Measurements from ENCODE around the gene MAB21L2. TPM values are rescaled to one million over a fixed set of nuclear protein-coding genes. Genes with fewer than 3 reads are reported as not detected.

The MAB21L2 gene
- polyA plus RNA-seq, 1 donor from 2014 or later, result 1.6 TPM

GRCh38 chr4:150540959-150541360, 41.0 kb upstream of the MAB21L2 start:
- peaks cover 72% of the 10 kb centered on the region for H3K27me3 ChIP-seq (ENCODE audit: insufficient read depth, low read depth, low read length)
- H3K9me2 ChIP-seq (ENCODE audit: insufficient read depth, low read length), result no peaks in the 10 kb centered on the region

DNA sequence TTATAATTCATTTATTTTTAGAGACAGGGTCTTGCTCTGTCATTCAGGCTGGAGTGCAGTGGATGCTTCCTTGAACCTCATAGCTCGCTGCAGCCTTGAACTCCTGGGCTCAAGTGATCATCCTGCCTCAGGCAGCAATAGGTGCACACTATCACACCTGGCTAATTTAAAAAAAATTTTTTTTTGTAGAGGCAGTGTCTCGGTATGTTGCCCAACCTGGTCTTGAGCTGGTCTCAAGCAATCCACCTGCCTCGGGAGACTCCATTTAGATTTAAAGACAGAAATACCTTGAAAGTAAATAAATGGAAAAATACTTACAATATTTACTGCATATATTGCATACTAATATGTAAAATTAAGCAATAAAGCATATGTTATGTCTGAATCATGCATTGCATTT, 40.3 kb upstream of the MAB21L2 start:
- Histone ChIP-seq H3K4me2 (ENCODE audit: low read length) (no peak overlapping the region), H3F3A (ENCODE audit: insufficient read depth, low read length, poor library complexity, severe bottlenecking) (no peaks in the 10 kb centered on the region), H3K36me3 (ENCODE audit: insufficient read depth, low read length) (no peaks in the 10 kb centered on the region), H3K9ac (ENCODE audit: low read length) (no peak overlapping the region), H3K9me3 (ENCODE audit: low read length) (no peaks in the 10 kb centered on the region), H2AFZ (ENCODE audit: low read depth, low read length) (no peak overlapping the region), H3K79me2 (replicated peaks; ENCODE audit: insufficient read depth, low read length) (no peaks in the 10 kb centered on the region), H3K27ac (ENCODE audit: low read length) (no peak overlapping the region), H3K9me2 (ENCODE audit: insufficient read depth, low read length) (no peaks in the 10 kb centered on the region), H3K4me3 (ENCODE audit: low read length) (no peak overlapping the region), H3K27me3 (ENCODE audit: insufficient read depth, low read depth, low read length) (peaks cover 80% of the 10 kb centered on the region), H4K20me1 (ENCODE audit: insufficient read depth) (no peaks in the 10 kb centered on the region)
- TF ChIP-seq RAD21 (conservative IDR thresholded peaks at IDR 0.05) (no peak), SMC3 (conservative IDR thresholded peaks at IDR 0.05; ENCODE audit: poor library complexity) (no peak), CTCF (IDR thresholded peaks at IDR 0.05; ENCODE audit: poor library complexity, severe bottlenecking) (no peak), EZH2 (IDR thresholded peaks at IDR 0.05; ENCODE audit: borderline replicate concordance, insufficient read depth, low read length, poor library complexity, severe bottlenecking) (no peak), POLR2AphosphoS5 (IDR thresholded peaks at IDR 0.05) (no peak), MXI1 (conservative IDR thresholded peaks at IDR 0.05; ENCODE audit: poor library complexity, severe bottlenecking) (no peak), EP300 (conservative IDR thresholded peaks at IDR 0.05; ENCODE audit: poor library complexity, severe bottlenecking) (no peak), REST (IDR thresholded peaks at IDR 0.05; ENCODE audit: borderline replicate concordance) (no peak)

More at GRCh38 chr4:150540959-150541360, 41.0 kb upstream of the MAB21L2 start:
- Histone ChIP-seq H3K4me2 (ENCODE audit: low read length) (no peak overlapping the region), H3K9ac (ENCODE audit: low read length) (no peak overlapping the region), H4K20me1 (ENCODE audit: insufficient read depth) (no peaks in the 10 kb centered on the region), H3K79me2 (replicated peaks; ENCODE audit: insufficient read depth, low read length) (no peaks in the 10 kb centered on the region), H3F3A (ENCODE audit: insufficient read depth, low read length, poor library complexity, severe bottlenecking) (no peaks in the 10 kb centered on the region), H3K36me3 (ENCODE audit: insufficient read depth, low read length) (no peaks in the 10 kb centered on the region), H3K27ac (ENCODE audit: low read length) (no peak overlapping the region), H3K4me3 (ENCODE audit: low read length) (no peak overlapping the region), H3K9me3 (ENCODE audit: low read length) (no peaks in the 10 kb centered on the region), H2AFZ (ENCODE audit: low read depth, low read length) (no peak overlapping the region)
- TF ChIP-seq EZH2 (IDR thresholded peaks at IDR 0.05; ENCODE audit: borderline replicate concordance, insufficient read depth, low read length, poor library complexity, severe bottlenecking) (no peak), POLR2AphosphoS5 (IDR thresholded peaks at IDR 0.05) (no peak), RAD21 (conservative IDR thresholded peaks at IDR 0.05) (no peak), MXI1 (conservative IDR thresholded peaks at IDR 0.05; ENCODE audit: poor library complexity, severe bottlenecking) (no peak), CTCF (IDR thresholded peaks at IDR 0.05; ENCODE audit: poor library complexity, severe bottlenecking) (no peak)

All from neural cell (in vitro differentiated cells).